CD14-positive monocyte (primary cell): ENCODE results near the gene KCTD5. TPM values are rescaled to one million over a fixed set of nuclear protein-coding genes. Genes with fewer than 3 reads are reported as not detected.
"Not testable (repeated sequence)": the region's sequence is repeated elsewhere in the genome, so short reads cannot be mapped to it uniquely, and the experiment has no call there.

Experiments
- DNase-seq, 3 donors: peaks; one replicate each; pipeline ENCODE4 v3.0.0-alpha.2; 2011 to 2022
- H2AFZ ChIP-seq: 2 replicates; pipeline ENCODE4 v1.6.0; 2012; ENCODE audit warnings: mild to moderate bottlenecking, low read depth, low read length, inconsistent platforms; ENCODE audit not compliant: insufficient read depth, poor library complexity, severe bottlenecking
- H3K27ac ChIP-seq, 2 donors: 1 replicate in 1 of 2; 2 replicates in 1 of 2; pipeline ENCODE4 v1.5.1; 2012 to 2013; ENCODE audit warnings: low read length in 2 of 2, control low read depth in 1 of 2, inconsistent platforms in 1 of 2, low read depth in 1 of 2, mild to moderate bottlenecking in 1 of 2
- H3K27me3 ChIP-seq, 2 donors: one replicate each; pipeline versions ENCODE4 v1.6.0 to v1.6.1; 2011 to 2013; ENCODE audit warnings: low read length in 2 of 2; ENCODE audit not compliant: control insufficient read depth in 2 of 2, insufficient read depth in 2 of 2
- H3K36me3 ChIP-seq, 2 donors: replicated peaks in 1 of 2; 1 replicate in 1 of 2; 2 replicates in 1 of 2; pipeline versions ENCODE4 v1.5.1 to v1.6.1; 2012 to 2013; ENCODE audit warnings: low read length in 2 of 2, control low read depth in 1 of 2, inconsistent platforms in 1 of 2, mild to moderate bottlenecking in 1 of 2; ENCODE audit not compliant: insufficient read depth in 2 of 2, control insufficient read depth in 1 of 2
- H3K4me1 ChIP-seq, 2 donors: 1 replicate in 1 of 2; 2 replicates in 1 of 2; pipeline versions ENCODE4 v1.5.1 to v1.6.1; 2012 to 2013; ENCODE audit warnings: low read length in 2 of 2, control low read depth in 1 of 2, inconsistent platforms in 1 of 2, mild to moderate bottlenecking in 1 of 2, moderate library complexity in 1 of 2; ENCODE audit not compliant: insufficient read depth in 2 of 2, control insufficient read depth in 1 of 2
- H3K4me2 ChIP-seq: replicated peaks from 2 replicates; pipeline ENCODE3; 2012; ENCODE audit warnings: low read length, moderate library complexity, mild to moderate bottlenecking; ENCODE audit not compliant: poor library complexity, severe bottlenecking; ENCODE audit errors: extremely low read depth
- H3K4me3 ChIP-seq, 3 experiments: fragments of 200-600 bp in 1 of 3; sonication (generic) in 1 of 3; replicated peaks in 1 of 3; 1 replicate in 2 of 3; 2 replicates in 1 of 3; pipeline ENCODE4 v1.5.1; 2011 to 2013; ENCODE audit warnings: low read length in 3 of 3, mild to moderate bottlenecking in 3 of 3, control low read depth in 2 of 3, low read depth in 2 of 3, inconsistent platforms in 1 of 3, moderate library complexity in 1 of 3
- H3K79me2 ChIP-seq: 2 replicates; pipeline ENCODE4 v1.6.0; 2012; ENCODE audit warnings: mild to moderate bottlenecking, control low read depth, inconsistent platforms, low read length, moderate library complexity; ENCODE audit not compliant: insufficient read depth
- H3K9ac ChIP-seq: 2 replicates; pipeline ENCODE4 v1.6.0; 2017; ENCODE audit warnings: low read length, mild to moderate bottlenecking; ENCODE audit not compliant: insufficient read depth, poor library complexity, severe bottlenecking
- H3K9me3 ChIP-seq, 2 donors: replicated peaks in 1 of 2; 1 replicate in 1 of 2; 2 replicates in 1 of 2; pipeline versions ENCODE4 v1.5.1 to v1.6.1; 2012 to 2013; ENCODE audit warnings: low read length in 2 of 2, control low read depth in 1 of 2; ENCODE audit not compliant: control insufficient read depth in 1 of 2, insufficient read depth in 1 of 2
- H4K20me1 ChIP-seq: 2 replicates; pipeline ENCODE4 v1.6.0; 2012; ENCODE audit warnings: mild to moderate bottlenecking, low read length, control low read depth, moderate library complexity; ENCODE audit not compliant: insufficient read depth
- H3K27ac Mint-ChIP-seq, 7 donors: one replicate each; pipeline ENCODE4 v1.8.0; 2020; ENCODE audit warnings: mild to moderate bottlenecking in 7 of 7, mixed read lengths in 7 of 7, moderate library complexity in 6 of 7, inconsistent platforms in 2 of 7
- H3K27me3 Mint-ChIP-seq, 3 donors: one replicate each; pipeline ENCODE4 v1.8.0; 2021 to 2022; ENCODE audit warnings: low read depth in 3 of 3, mild to moderate bottlenecking in 3 of 3, mixed read lengths in 3 of 3, moderate library complexity in 3 of 3, inconsistent platforms in 1 of 3
- H3K36me3 Mint-ChIP-seq, 2 donors: one replicate each; pipeline ENCODE4 v1.8.0; 2020; ENCODE audit warnings: mixed read lengths in 2 of 2, inconsistent platforms in 1 of 2, mild to moderate bottlenecking in 1 of 2
- H3K4me1 Mint-ChIP-seq: one replicate; pipeline ENCODE4 v1.8.0; 2020; ENCODE audit warnings: mild to moderate bottlenecking, mixed read lengths
- H3K4me3 Mint-ChIP-seq, 2 donors: one replicate each; pipeline ENCODE4 v1.8.0; 2020; ENCODE audit warnings: mild to moderate bottlenecking in 2 of 2, mixed read lengths in 2 of 2, moderate library complexity in 1 of 2
- H3K9me3 Mint-ChIP-seq, 7 donors: one replicate each; pipeline ENCODE4 v1.8.0; 2020 to 2022; ENCODE audit warnings: mixed read lengths in 7 of 7, mild to moderate bottlenecking in 6 of 7, moderate library complexity in 6 of 7, inconsistent platforms in 2 of 7
- CTCF ChIP-seq: fragments of 200-600 bp; IDR thresholded peaks from one replicate; pipeline ENCODE4 v1.8.0; 2022; ENCODE audit warnings: antibody characterized with exemption, mild to moderate bottlenecking
- WGBS: methylation state at CpG from one replicate; pipeline ENCODE4 v1.1.5; 2013; ENCODE audit warnings: missing lambda C conversion rate; ENCODE audit not compliant: insufficient coverage; 5-methylcytosine and 5-hydroxymethylcytosine counted together
- intact Hi-C, 2 donors: fragments of 100-400 bp; cut with micrococcal nuclease; formaldehyde crosslinking; loops; one replicate each; pipeline versions ENCODE4 v1.15.0 to v1.15.1; 2023
- polyA plus RNA-seq, 3 donors: library from polyadenylated mRNA; depleted of rRNA in 1 of 3; unstranded in 2 of 3; stranded (reverse) in 1 of 3; fragments of 300-500 nt in 2 of 3; fragments of >200 nt in 1 of 3; fragmentation: Illumina TruSeq in 2 of 3; gene quantifications; 1 replicate in 2 of 3; 2 replicates in 1 of 3; pipeline ENCODE4 v1.2.3, GENCODE V29; 2012 to 2021

Gene KCTD5
- polyA plus RNA-seq, 3 donors: 16.0 to 23.1 (median 21.0) TPM

- WGBS: no CpG with 5 or more reads among the region's 8 CpGs
- intact Hi-C loops: not testable (repeated sequence)
These were observed 27.4 kb upstream of the KCTD5 start for GRCh38 chr16:2654949-2655348.

GRCh38 chr16:2656985-2657384, 25.3 kb upstream of the KCTD5 start:
- Histone ChIP-seq H3K4me3 (no peak overlapping the region), H3K79me2 (no peaks in the 10 kb centered on the region), H3K36me3 (peaks cover 0 to 4% of the 10 kb centered on the region in 2 donors), H4K20me1 (no peaks in the 10 kb centered on the region), H3K9me3 (no peaks in the 10 kb centered on the region), H3K4me2 (no peak overlapping the region), H3K9ac (no peak overlapping the region), H3K4me1 (no peaks in the 10 kb centered on the region), H2AFZ (no peak overlapping the region), H3K27me3 (peaks cover 12 to 17% of the 10 kb centered on the region in 2 donors), H3K27ac (no peak overlapping the region)
- intact Hi-C loops: no loop called here
- peak overlapping the region in 1 of 2 donors; percentile 66 for H3K4me3 Mint-ChIP-seq
- H3K27me3 Mint-ChIP-seq: peaks cover 20 to 30% (median 22%) of the 10 kb centered on the region in 3 donors
- H3K9me3 Mint-ChIP-seq: peaks cover 0 to 3% (median 0%) of the 10 kb centered on the region in 7 donors
- DNase-seq: no peak
- 83% methylated on average over 1 of the region's 2 CpGs for WGBS
- H3K4me1 Mint-ChIP-seq: peaks cover 11% of the 10 kb centered on the region
- H3K27ac Mint-ChIP-seq: no peak overlapping the region
- no peak for TF ChIP-seq CTCF
- H3K36me3 Mint-ChIP-seq: peaks cover 3 to 8% of the 10 kb centered on the region in 2 donors

More at GRCh38 chr16:2654949-2655348, 27.4 kb upstream of the KCTD5 start:
- peaks cover 17 to 26% (median 19%) of the 10 kb centered on the region in 3 donors for H3K27me3 Mint-ChIP-seq
- H3K27ac ChIP-seq, H3K36me3 ChIP-seq, H3K4me1 ChIP-seq, H3K27ac Mint-ChIP-seq, H3K4me3 ChIP-seq, H3K9me3 ChIP-seq, H3K4me2 ChIP-seq, H3K9ac ChIP-seq, H2AFZ ChIP-seq, H3K9me3 Mint-ChIP-seq, H3K4me3 Mint-ChIP-seq, DNase-seq, H3K79me2 ChIP-seq, H3K4me1 Mint-ChIP-seq, H4K20me1 ChIP-seq, H3K36me3 Mint-ChIP-seq: not testable (repeated sequence)
- H3K27me3 ChIP-seq: peaks cover 12 to 17% of the 10 kb centered on the region in 2 donors

GRCh38 chr16:2657803-2658202, 24.5 kb upstream of the KCTD5 start:
- H3K4me2 ChIP-seq, H2AFZ ChIP-seq, H3K79me2 ChIP-seq, H4K20me1 ChIP-seq, H3K4me1 ChIP-seq, H3K9me3 ChIP-seq, DNase-seq, H3K4me3 ChIP-seq, H3K9ac ChIP-seq, H3K27ac Mint-ChIP-seq, H3K9me3 Mint-ChIP-seq, H3K27ac ChIP-seq, intact Hi-C loops, H3K4me3 Mint-ChIP-seq: not testable (repeated sequence)
- WGBS: no CpG with 5 or more reads among the region's 17 CpGs
- H3K27me3 ChIP-seq: peaks cover 12 to 17% of the 10 kb centered on the region in 2 donors
- H3K27me3 Mint-ChIP-seq: peaks cover 20 to 30% (median 22%) of the 10 kb centered on the region in 3 donors
- H3K4me1 Mint-ChIP-seq: peaks cover 11% of the 10 kb centered on the region
- peaks cover 0 to 12% of the 10 kb centered on the region in 2 donors for H3K36me3 ChIP-seq
- H3K36me3 Mint-ChIP-seq: peaks cover 11 to 12% of the 10 kb centered on the region in 2 donors

- peaks cover 20 to 30% (median 22%) of the 10 kb centered on the region in 3 donors for H3K27me3 Mint-ChIP-seq
- peaks cover 11% of the 10 kb centered on the region for H3K4me1 Mint-ChIP-seq
- H4K20me1 ChIP-seq, H2AFZ ChIP-seq, DNase-seq, H3K4me2 ChIP-seq, H3K9me3 ChIP-seq, H3K4me1 ChIP-seq, H3K9me3 Mint-ChIP-seq, H3K79me2 ChIP-seq, H3K9ac ChIP-seq, intact Hi-C loops, H3K4me3 ChIP-seq, H3K27ac ChIP-seq: not testable (repeated sequence)
- Histone ChIP-seq H3K27me3 (peaks cover 12 to 17% of the 10 kb centered on the region in 2 donors), H3K36me3 (peaks cover 0 to 28% of the 10 kb centered on the region in 2 donors)
- WGBS: 100% methylated on average over 1 of the region's 8 CpGs
- peaks cover 27 to 29% of the 10 kb centered on the region in 2 donors for H3K36me3 Mint-ChIP-seq
- H3K4me3 Mint-ChIP-seq: peak overlapping the region in 1 of 2 donors; percentile 30
- peak overlapping the region in 1 of 7 donors; percentile 46 for H3K27ac Mint-ChIP-seq
These were observed 22.8 kb upstream of the KCTD5 start for GRCh38 chr16:2659560-2659959.
